Trophoblast cell (in vitro differentiated cells and primary cell): ENCODE measurements around the gene ACAP3.

ENCODE experiments used
- DNase-seq, 2 donors: peaks; one replicate each; pipeline ENCODE4 v3.0.0-alpha.2; 2016
- H2AFZ ChIP-seq: 2 replicates; pipeline ENCODE4 v1.6.1; 2013; ENCODE audit warnings: low read length, moderate library complexity, mild to moderate bottlenecking; ENCODE audit not compliant: insufficient read depth, poor library complexity
- H2AK5ac ChIP-seq: 2 replicates; pipeline ENCODE4 v1.6.1; 2013; ENCODE audit warnings: mild to moderate bottlenecking, low read length
- H2BK120ac ChIP-seq: 2 replicates; pipeline ENCODE4 v1.6.1; 2013; ENCODE audit warnings: low read length, mild to moderate bottlenecking, moderate library complexity; ENCODE audit not compliant: insufficient read depth, poor library complexity
- H2BK12ac ChIP-seq: 2 replicates; pipeline ENCODE4 v1.6.1; 2013; ENCODE audit warnings: mild to moderate bottlenecking, low read length, moderate library complexity
- H2BK5ac ChIP-seq: 2 replicates; pipeline ENCODE4 v1.6.1; 2013; ENCODE audit warnings: low read length, low read depth, moderate library complexity, mild to moderate bottlenecking; ENCODE audit not compliant: poor library complexity
- H3K14ac ChIP-seq: 2 replicates; pipeline ENCODE4 v1.6.1; 2013; ENCODE audit warnings: mild to moderate bottlenecking, low read length
- H3K18ac ChIP-seq: 2 replicates; pipeline ENCODE4 v1.6.1; 2013; ENCODE audit warnings: mild to moderate bottlenecking, low read length
- H3K23ac ChIP-seq: 2 replicates; pipeline ENCODE4 v1.6.1; 2013; ENCODE audit warnings: low read length
- H3K27ac ChIP-seq: 2 replicates; pipeline ENCODE4 v1.5.1; 2013; ENCODE audit warnings: low read depth, mild to moderate bottlenecking, inconsistent platforms, low read length, moderate library complexity
- H3K27me3 ChIP-seq: 2 replicates; pipeline ENCODE4 v1.6.1; 2013; ENCODE audit warnings: inconsistent platforms, mild to moderate bottlenecking, low read length, moderate library complexity; ENCODE audit not compliant: insufficient read depth
- H3K36me3 ChIP-seq, 2 experiments: 1 replicate in 1 of 2; 2 replicates in 1 of 2; pipeline ENCODE4 v1.6.1; 2013; ENCODE audit warnings: low read length in 2 of 2, mild to moderate bottlenecking in 2 of 2, moderate library complexity in 1 of 2; ENCODE audit not compliant: insufficient read depth in 2 of 2, control insufficient read depth in 1 of 2
- H3K4ac ChIP-seq: 2 replicates; pipeline ENCODE4 v1.6.1; 2013; ENCODE audit warnings: low read depth, mild to moderate bottlenecking, low read length, moderate library complexity
- H3K4me1 ChIP-seq, 2 experiments: 1 replicate in 1 of 2; 2 replicates in 1 of 2; pipeline ENCODE4 v1.6.1; 2013; ENCODE audit warnings: low read length in 2 of 2, mild to moderate bottlenecking in 2 of 2, moderate library complexity in 1 of 2; ENCODE audit not compliant: insufficient read depth in 2 of 2, control insufficient read depth in 1 of 2
- H3K4me2 ChIP-seq: 2 replicates; pipeline ENCODE4 v1.6.1; 2013; ENCODE audit warnings: inconsistent platforms, mild to moderate bottlenecking, low read length, moderate library complexity
- H3K4me3 ChIP-seq: 2 replicates; pipeline ENCODE4 v1.5.1; 2013; ENCODE audit warnings: mild to moderate bottlenecking, low read depth, low read length, inconsistent platforms
- H3K79me1 ChIP-seq: one replicate; pipeline ENCODE4 v1.6.1; 2013; ENCODE audit warnings: low read length
- H3K79me2 ChIP-seq: 2 replicates; pipeline ENCODE4 v1.6.1; 2013; ENCODE audit warnings: low read length, mild to moderate bottlenecking; ENCODE audit not compliant: control insufficient read depth, insufficient read depth, poor library complexity
- H3K9ac ChIP-seq: 2 replicates; pipeline ENCODE4 v1.6.1; 2013; ENCODE audit warnings: mild to moderate bottlenecking, low read length
- H3K9me3 ChIP-seq: 2 replicates; pipeline ENCODE4 v1.6.1; 2013; ENCODE audit warnings: low read depth, mild to moderate bottlenecking, control low read depth, inconsistent platforms, low read length; ENCODE audit not compliant: insufficient read depth
- H4K12ac ChIP-seq: 2 replicates; pipeline ENCODE4 v1.6.1; 2013; ENCODE audit warnings: low read depth, mild to moderate bottlenecking, low read length, moderate library complexity
- H4K8ac ChIP-seq: 2 replicates; pipeline ENCODE4 v1.6.1; 2013; ENCODE audit warnings: low read depth, mild to moderate bottlenecking, low read length, moderate library complexity
- H4K91ac ChIP-seq: one replicate; pipeline ENCODE4 v1.6.1; 2013; ENCODE audit warnings: low read depth, mild to moderate bottlenecking, low read length, moderate library complexity
- WGBS: extraction: QIAGEN DNeasy Blood & Tissue Kit; methylation state at CpG from one replicate; pipeline ENCODE4 v1.1.7; 2013; ENCODE audit warnings: missing lambda C conversion rate; ENCODE audit not compliant: insufficient read length, insufficient coverage; ENCODE audit errors: extremely low coverage; 5-methylcytosine and 5-hydroxymethylcytosine counted together

Gene ACAP3

DNA sequence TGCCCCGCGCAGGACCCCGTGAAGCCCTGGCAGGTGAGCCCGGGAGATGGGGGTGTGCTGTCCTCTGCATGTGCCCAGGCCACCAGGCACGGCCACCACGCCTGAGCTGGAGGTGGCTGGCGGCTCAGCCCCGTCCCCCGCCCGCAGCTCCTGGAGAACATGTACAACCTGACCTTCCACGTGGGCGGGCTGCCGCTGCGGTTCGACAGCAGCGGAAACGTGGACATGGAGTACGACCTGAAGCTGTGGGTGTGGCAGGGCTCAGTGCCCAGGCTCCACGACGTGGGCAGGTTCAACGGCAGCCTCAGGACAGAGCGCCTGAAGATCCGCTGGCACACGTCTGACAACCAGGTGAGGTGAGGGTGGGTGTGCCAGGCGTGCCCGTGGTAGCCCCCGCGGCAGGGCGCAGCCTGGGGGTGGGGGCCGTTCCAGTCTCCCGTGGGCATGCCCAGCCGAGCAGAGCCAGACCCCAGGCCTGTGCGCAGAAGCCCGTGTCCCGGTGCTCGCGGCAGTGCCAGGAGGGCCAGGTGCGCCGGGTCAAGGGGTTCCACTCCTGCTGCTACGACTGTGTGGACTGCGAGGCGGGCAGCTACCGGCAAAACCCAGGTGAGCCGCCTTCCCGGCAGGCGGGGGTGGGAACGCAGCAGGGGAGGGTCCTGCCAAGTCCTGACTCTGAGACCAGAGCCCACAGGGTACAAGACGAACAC lies 25.2 kb upstream of the ACAP3 start:
- H3K4me3 ChIP-seq, result no peak overlapping the region
- no peaks in the 10 kb centered on the region for H3K79me2 ChIP-seq
- no peak overlapping the region for H3K4ac ChIP-seq
- no peak overlapping the region for H2AK5ac ChIP-seq
- no peak overlapping the region for H2BK120ac ChIP-seq
- H3K4me1 ChIP-seq, result no peaks in the 10 kb centered on the region
- no peak overlapping the region for H3K9ac ChIP-seq
- no peak overlapping the region for H4K91ac ChIP-seq
- H2AFZ ChIP-seq, result no peak overlapping the region
- no peak overlapping the region for H2BK5ac ChIP-seq
- no peak overlapping the region for H4K8ac ChIP-seq
- H3K27ac ChIP-seq, result no peak overlapping the region
- no peak overlapping the region for H3K14ac ChIP-seq
- H3K23ac ChIP-seq, result no peak overlapping the region
- WGBS, result no CpG with 5 or more reads among the region's 48 CpGs
- peaks cover 31 to 32% of the 10 kb centered on the region in 2 experiments for H3K36me3 ChIP-seq
- peaks cover 12% of the 10 kb centered on the region for H3K9me3 ChIP-seq
- H3K18ac ChIP-seq, result no peak overlapping the region
- DNase-seq, result peak; percentile 49 to 73
- H3K79me1 ChIP-seq, result no peaks in the 10 kb centered on the region
- H2BK12ac ChIP-seq, result no peak overlapping the region
- H3K27me3 ChIP-seq, result no peaks in the 10 kb centered on the region
- H4K12ac ChIP-seq, result no peak overlapping the region
- H3K4me2 ChIP-seq, result no peak overlapping the region

GRCh38 chr1:1332031-1332755 lies 24.5 kb upstream of the ACAP3 start:
- no peak overlapping the region for H3K9ac ChIP-seq

GRCh38 chr1:1331068-1331965 lies 23.6 kb upstream of the ACAP3 start, which contains the start of gene TAS1R3:
Gene TAS1R3, plus strand, starts transcription at chr1:1331280. Its CDS starts 66 bp downstream, at chr1:1331346.
- Histone ChIP-seq H3K4me3 (no peak within 1 kb of the TSS), H3K4me2 (no peak within 1 kb of the TSS), H3K18ac (no peak within 1 kb of the TSS), H4K12ac (no peak within 1 kb of the TSS), H2BK5ac (no peak within 1 kb of the TSS), H3K27me3 (no peaks in the 10 kb centered on the region), H4K91ac (no peak within 1 kb of the TSS), H3K14ac (no peak within 1 kb of the TSS), H3K36me3 (peaks cover 28 to 31% of the 10 kb centered on the region in 2 experiments), H2AK5ac (no peak within 1 kb of the TSS), H4K8ac (no peak within 1 kb of the TSS), H3K9ac (no peak within 1 kb of the TSS), H3K9me3 (peaks cover 12% of the 10 kb centered on the region), H3K27ac (no peak within 1 kb of the TSS), H3K23ac (no peak within 1 kb of the TSS), H2BK120ac (no peak within 1 kb of the TSS), H3K79me1 (no peaks in the 10 kb centered on the region), H2BK12ac (no peak within 1 kb of the TSS), H3K79me2 (no peaks in the 10 kb centered on the region), H3K4me1 (no peaks in the 10 kb centered on the region), H2AFZ (no peak within 1 kb of the TSS), H3K4ac (no peak within 1 kb of the TSS)
- DNase-seq, result no peak
- WGBS, result no CpG with 5 or more reads among the region's 41 CpGs

More at GRCh38 chr1:1332031-1332755, 24.5 kb upstream of the ACAP3 start:
- Histone ChIP-seq H4K8ac (no peak overlapping the region), H2AK5ac (no peak overlapping the region), H3K4me3 (no peak overlapping the region), H3K18ac (no peak overlapping the region), H3K27me3 (no peaks in the 10 kb centered on the region), H3K14ac (no peak overlapping the region), H3K4me1 (no peaks in the 10 kb centered on the region), H2BK5ac (no peak overlapping the region), H2BK12ac (no peak overlapping the region), H4K91ac (no peak overlapping the region), H2BK120ac (no peak overlapping the region), H3K36me3 (peaks cover 32 to 33% of the 10 kb centered on the region in 2 experiments), H3K27ac (no peak overlapping the region), H4K12ac (no peak overlapping the region), H3K4ac (no peak overlapping the region), H3K79me1 (no peaks in the 10 kb centered on the region), H3K4me2 (no peak overlapping the region), H2AFZ (no peak overlapping the region), H3K9me3 (peaks cover 12% of the 10 kb centered on the region), H3K23ac (no peak overlapping the region), H3K79me2 (no peaks in the 10 kb centered on the region)
- no CpG with 5 or more reads among the region's 57 CpGs for WGBS
- DNase-seq, result peak; percentile 44 to 57

DNA sequence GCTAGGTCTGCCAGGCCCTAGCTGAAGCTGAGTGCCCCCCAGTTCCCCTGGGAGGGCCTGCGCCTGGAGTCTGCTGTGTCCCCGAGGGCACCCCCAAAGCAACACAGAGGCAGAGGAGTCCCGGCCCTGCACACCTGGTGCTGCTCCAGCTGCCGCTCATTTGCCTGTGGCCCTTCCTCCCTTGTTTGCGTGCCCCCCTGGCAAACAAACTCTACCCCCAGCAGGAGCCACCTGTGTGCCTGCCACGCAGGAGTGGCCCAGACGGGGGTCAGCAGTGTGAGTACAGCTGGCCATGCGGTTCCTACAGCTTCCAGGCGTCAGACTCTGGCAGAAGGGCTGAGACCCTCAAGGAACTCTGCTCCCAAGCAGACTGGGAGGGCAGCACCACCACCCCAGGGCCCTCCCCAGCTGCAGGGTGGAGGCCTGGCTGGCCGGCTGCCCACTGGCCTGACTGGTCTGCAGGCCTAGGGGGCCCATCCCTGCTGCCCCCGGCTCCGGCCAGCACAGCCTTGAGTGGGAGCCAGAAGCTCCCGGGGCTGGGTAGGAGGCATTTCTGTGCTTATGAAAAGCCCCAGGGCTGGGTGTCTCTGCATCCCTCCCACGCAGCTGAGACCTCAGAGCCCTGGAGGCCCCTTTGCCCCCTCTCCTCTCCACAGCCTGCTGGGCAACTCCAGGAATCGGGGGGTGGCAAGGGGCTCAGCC lies 22.8 kb upstream of the ACAP3 start:
- no peak overlapping the region for H3K4me2 ChIP-seq
- no peak overlapping the region for H4K12ac ChIP-seq
- no peak overlapping the region for H2AFZ ChIP-seq
- no peak overlapping the region for H3K18ac ChIP-seq
- WGBS, result no CpG with 5 or more reads among the region's 15 CpGs
- no peak overlapping the region for H3K23ac ChIP-seq
- peaks cover 3 to 5% of the 10 kb centered on the region in 2 experiments for H3K4me1 ChIP-seq
- no peak overlapping the region for H2BK120ac ChIP-seq
- H2AK5ac ChIP-seq, result no peak overlapping the region
- no peak overlapping the region for H3K27ac ChIP-seq
- H3K4ac ChIP-seq, result no peak overlapping the region
- H3K14ac ChIP-seq, result no peak overlapping the region
- peaks cover 22 to 25% of the 10 kb centered on the region in 2 experiments for H3K36me3 ChIP-seq
- peaks cover 12% of the 10 kb centered on the region for H3K9me3 ChIP-seq
- no peak overlapping the region for H4K91ac ChIP-seq
- no peak overlapping the region for H4K8ac ChIP-seq
- no peak overlapping the region for H3K4me3 ChIP-seq
- peaks cover 1% of the 10 kb centered on the region for H3K79me2 ChIP-seq
- H2BK5ac ChIP-seq, result no peak overlapping the region
- H3K9ac ChIP-seq, result no peak overlapping the region
- no peaks in the 10 kb centered on the region for H3K27me3 ChIP-seq
- H3K79me1 ChIP-seq, result no peaks in the 10 kb centered on the region
- DNase-seq, result no peak
- H2BK12ac ChIP-seq, result no peak overlapping the region
